OCI-LY7 (cell line): ENCODE results near the gene DYNLRB1.

Experiments used
- CTCF ChIP-seq: fragments of 200-600 bp; sonication (generic); conservative IDR thresholded peaks from 2 replicates; pipeline ENCODE4 v1.5.1; 2014; ENCODE audit warnings: mild to moderate bottlenecking, antibody characterized with exemption, low read length, moderate library complexity, mixed read lengths
- EZH2phosphoT487 ChIP-seq: fragments of 200-600 bp; sonication (generic); IDR thresholded peaks from 2 replicates; pipeline ENCODE4 v1.6.1; 2018; ENCODE audit warnings: low read depth, borderline replicate concordance, mild to moderate bottlenecking, mixed run types, antibody characterized with exemption, low read length, moderate library complexity, mixed read lengths

- TF ChIP-seq CTCF (no peak), EZH2phosphoT487 (no peak)
Observed at GRCh38 chr20:34507702-34508413, 8.4 kb upstream of the DYNLRB1 start.
